HG02981 (cell line): ENCODE data around the gene MAN1C1.

Experiments
- ATAC-seq: cut with Tn5 transposase; IDR thresholded peaks from one replicate; pipeline ENCODE4 v1.9.1; 2021; ENCODE audit warnings: mild to moderate bottlenecking, moderate library complexity; ENCODE audit not compliant: unreplicated experiment

The MAN1C1 gene

GRCh38 chr1:25676488-25676887 lies 59.9 kb downstream of the MAN1C1 start:
- ATAC-seq: peak; percentile 9

- no peak for ATAC-seq
Observed at GRCh38 chr1:25677193-25677773, 60.7 kb downstream of the MAN1C1 start.

- ATAC-seq: no peak
Observed at GRCh38 chr1:25679171-25679570, 62.6 kb downstream of the MAN1C1 start.

- ATAC-seq: no peak
Observed at GRCh38 chr1:25680701-25681100, 64.1 kb downstream of the MAN1C1 start.

GRCh38 chr1:25682059-25682601 lies 65.5 kb downstream of the MAN1C1 start:
- ATAC-seq: no peak

GRCh38 chr1:25683177-25683576 lies 66.6 kb downstream of the MAN1C1 start:
- ATAC-seq: no peak

- no peak for ATAC-seq
Observed at GRCh38 chr1:25683731-25684130, 67.1 kb downstream of the MAN1C1 start.

- ATAC-seq: no peak
Observed at GRCh38 chr1:25684216-25684965, 67.8 kb downstream of the MAN1C1 start.

- no peak for ATAC-seq
Observed at GRCh38 chr1:25685211-25685750, 68.7 kb downstream of the MAN1C1 start.

- ATAC-seq: no peak
Observed at GRCh38 chr1:25685938-25686665, 69.5 kb downstream of the MAN1C1 start.

GRCh38 chr1:25687221-25688017 lies 70.8 kb downstream of the MAN1C1 start:
- no peak for ATAC-seq

- ATAC-seq: no peak
Observed at GRCh38 chr1:25688390-25689119, 72.0 kb downstream of the MAN1C1 start.

GRCh38 chr1:25689686-25690381 lies 73.2 kb downstream of the MAN1C1 start:
- ATAC-seq: no peak

GRCh38 chr1:25690396-25690956 lies 73.9 kb downstream of the MAN1C1 start:
- ATAC-seq: no peak

- ATAC-seq: no peak
Observed at GRCh38 chr1:25691211-25691610, 74.6 kb downstream of the MAN1C1 start.

- ATAC-seq: no peak
Observed at GRCh38 chr1:25692560-25692959, 76.0 kb downstream of the MAN1C1 start.

- no peak for ATAC-seq
Observed at GRCh38 chr1:25694167-25695007, 77.8 kb downstream of the MAN1C1 start.

GRCh38 chr1:25695090-25695770 lies 78.6 kb downstream of the MAN1C1 start:
- no peak for ATAC-seq
